Middle frontal gyrus (tissue), 1 donor: ENCODE measurements around the gene YARS1.
"Not testable (repeated sequence)": the region's sequence is repeated elsewhere in the genome, so short reads cannot be mapped to it uniquely, and the experiment has no call there.

ENCODE experiments used
- DNase-seq: peaks from one replicate; pipeline ENCODE4 v3.0.0-alpha.2; 2015; ENCODE audit warnings: low spot score; ENCODE audit errors: extremely low spot score

The YARS1 gene

GRCh38 chr1:32817815-32818786, 943 bp upstream of the YARS1 start:
- no peak for DNase-seq

GRCh38 chr1:32816676-32817158, 441 bp downstream of the YARS1 start:
- no peak for DNase-seq

- DNase-seq, result no peak
Observed at GRCh38 chr1:32813941-32814739, 3.0 kb downstream of the YARS1 start.

- DNase-seq, result no peak
Observed at GRCh38 chr1:32811917-32812316, 5.2 kb downstream of the YARS1 start.

GRCh38 chr1:32811265-32811664, 5.9 kb downstream of the YARS1 start:
- no peak for DNase-seq

- no peak for DNase-seq
Observed at GRCh38 chr1:32810358-32810757, 6.8 kb downstream of the YARS1 start.

GRCh38 chr1:32808580-32808979, 8.6 kb downstream of the YARS1 start:
- no peak for DNase-seq

- DNase-seq, result no peak
Observed at GRCh38 chr1:32806910-32807523, 10.1 kb downstream of the YARS1 start.

- DNase-seq, result no peak
Observed at GRCh38 chr1:32806290-32806689, 10.9 kb downstream of the YARS1 start.

GRCh38 chr1:32804460-32804859, 12.7 kb downstream of the YARS1 start:
- DNase-seq, result not testable (repeated sequence)

GRCh38 chr1:32801096-32801715, 16.0 kb downstream of the YARS1 start:
- DNase-seq, result no peak

- DNase-seq, result no peak
Observed at GRCh38 chr1:32798679-32799416, 18.3 kb downstream of the YARS1 start.

GRCh38 chr1:32798191-32798590, 19.0 kb downstream of the YARS1 start:
- no peak for DNase-seq

GRCh38 chr1:32797456-32797855, 19.7 kb downstream of the YARS1 start:
- no peak for DNase-seq

- DNase-seq, result not testable (repeated sequence)
Observed at GRCh38 chr1:32795763-32796162, 21.4 kb downstream of the YARS1 start.

GRCh38 chr1:32791881-32792280, 25.3 kb downstream of the YARS1 start:
- DNase-seq, result no peak

GRCh38 chr1:32789356-32789755, 27.8 kb downstream of the YARS1 start:
- not testable (repeated sequence) for DNase-seq

GRCh38 chr1:32786856-32787255, 30.3 kb downstream of the YARS1 start:
- no peak for DNase-seq

GRCh38 chr1:32784817-32785216, 32.3 kb downstream of the YARS1 start:
- no peak for DNase-seq

- no peak for DNase-seq
Observed at GRCh38 chr1:32783851-32784250, 33.3 kb downstream of the YARS1 start.
